RWPE2 (cell line): Measurements from ENCODE around the gene PREPL.

Source experiments
- ATAC-seq: fragments of 200-7000 bp; cut with Tn5 transposase; 3 replicates; pipeline ENCODE4 v1.9.1; 2021; ENCODE audit warnings: low read depth
- DNase-seq: peaks from one replicate; pipeline ENCODE4 v3.0.0-alpha.2; 2020; ENCODE audit warnings: low spot score
- H3K27ac ChIP-seq: fragments of 450-650 bp; 2 replicates; pipeline ENCODE4 v1.5.1; 2017; ENCODE audit warnings: mild to moderate bottlenecking; ENCODE audit not compliant: poor library complexity, severe bottlenecking
- H3K27me3 ChIP-seq: fragments of 250-450 bp; sonication (Bioruptor Pico); 2 replicates; pipeline ENCODE4 v1.5.1; 2021; ENCODE audit warnings: mild to moderate bottlenecking, moderate library complexity; ENCODE audit not compliant: insufficient read depth, poor library complexity, severe bottlenecking
- H3K36me3 ChIP-seq: fragments of 250-450 bp; sonication (Bioruptor Pico); 2 replicates; pipeline ENCODE4 v1.5.1; 2020; ENCODE audit warnings: low read depth, mild to moderate bottlenecking, moderate library complexity
- H3K4me1 ChIP-seq: fragments of 250-450 bp; sonication (Bioruptor Pico); 2 replicates; pipeline ENCODE4 v1.5.1; 2021; ENCODE audit warnings: mild to moderate bottlenecking, moderate library complexity; ENCODE audit not compliant: insufficient read depth, poor library complexity, severe bottlenecking
- H3K4me3 ChIP-seq: fragments of 250-450 bp; sonication (Bioruptor Pico); 2 replicates; pipeline ENCODE4 v1.5.1; 2021; ENCODE audit warnings: mild to moderate bottlenecking, moderate library complexity; ENCODE audit not compliant: severe bottlenecking
- H3K9me3 ChIP-seq: fragments of 250-450 bp; sonication (Bioruptor Pico); 2 replicates; pipeline ENCODE4 v1.5.1; 2021; ENCODE audit warnings: mild to moderate bottlenecking, moderate library complexity; ENCODE audit not compliant: severe bottlenecking
- TF ChIP-seq, protein P1 (sequence below): fragments of 450-650 bp; IDR thresholded peaks from one replicate; pipeline ENCODE4 v1.5.1; 2017; ENCODE audit warnings: mild to moderate bottlenecking, moderate library complexity; ENCODE audit not compliant: poor library complexity, severe bottlenecking

The PREPL gene

GRCh38 chr2:44286119-44286883 is 75.0 kb downstream of the PREPL start:
- H3K9me3 ChIP-seq = no peaks in the 10 kb centered on the region

GRCh38 chr2:44285174-44285573 is 76.1 kb downstream of the PREPL start:
- no peaks in the 10 kb centered on the region for H3K36me3 ChIP-seq
- no peak overlapping the region for H3K4me3 ChIP-seq
- TF ChIP-seq, protein P1, sequence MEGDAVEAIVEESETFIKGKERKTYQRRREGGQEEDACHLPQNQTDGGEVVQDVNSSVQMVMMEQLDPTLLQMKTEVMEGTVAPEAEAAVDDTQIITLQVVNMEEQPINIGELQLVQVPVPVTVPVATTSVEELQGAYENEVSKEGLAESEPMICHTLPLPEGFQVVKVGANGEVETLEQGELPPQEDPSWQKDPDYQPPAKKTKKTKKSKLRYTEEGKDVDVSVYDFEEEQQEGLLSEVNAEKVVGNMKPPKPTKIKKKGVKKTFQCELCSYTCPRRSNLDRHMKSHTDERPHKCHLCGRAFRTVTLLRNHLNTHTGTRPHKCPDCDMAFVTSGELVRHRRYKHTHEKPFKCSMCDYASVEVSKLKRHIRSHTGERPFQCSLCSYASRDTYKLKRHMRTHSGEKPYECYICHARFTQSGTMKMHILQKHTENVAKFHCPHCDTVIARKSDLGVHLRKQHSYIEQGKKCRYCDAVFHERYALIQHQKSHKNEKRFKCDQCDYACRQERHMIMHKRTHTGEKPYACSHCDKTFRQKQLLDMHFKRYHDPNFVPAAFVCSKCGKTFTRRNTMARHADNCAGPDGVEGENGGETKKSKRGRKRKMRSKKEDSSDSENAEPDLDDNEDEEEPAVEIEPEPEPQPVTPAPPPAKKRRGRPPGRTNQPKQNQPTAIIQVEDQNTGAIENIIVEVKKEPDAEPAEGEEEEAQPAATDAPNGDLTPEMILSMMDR = no peak
- H3K4me1 ChIP-seq = no peaks in the 10 kb centered on the region
- DNase-seq (no peak), ATAC-seq (no peak)
- no peaks in the 10 kb centered on the region for H3K27me3 ChIP-seq
- no peaks in the 10 kb centered on the region for H3K9me3 ChIP-seq
- no peak overlapping the region for H3K27ac ChIP-seq

More at GRCh38 chr2:44286119-44286883, 75.0 kb downstream of the PREPL start:
- Histone ChIP-seq H3K27ac (no peak overlapping the region), H3K27me3 (no peaks in the 10 kb centered on the region), H3K36me3 (no peaks in the 10 kb centered on the region), H3K4me1 (peaks cover 4% of the 10 kb centered on the region), H3K4me3 (no peak overlapping the region)
- TF ChIP-seq, protein P1 = no peak
- ATAC-seq (no peak), DNase-seq (no peak)

GRCh38 chr2:44283116-44283666 is 78.1 kb downstream of the PREPL start:
- DNase-seq (no peak), ATAC-seq (no peak)
- Histone ChIP-seq H3K9me3 (no peaks in the 10 kb centered on the region), H3K36me3 (no peaks in the 10 kb centered on the region), H3K27ac (no peak overlapping the region), H3K4me1 (no peaks in the 10 kb centered on the region), H3K27me3 (no peaks in the 10 kb centered on the region), H3K4me3 (no peak overlapping the region)
- TF ChIP-seq, protein P1 = no peak

DNA sequence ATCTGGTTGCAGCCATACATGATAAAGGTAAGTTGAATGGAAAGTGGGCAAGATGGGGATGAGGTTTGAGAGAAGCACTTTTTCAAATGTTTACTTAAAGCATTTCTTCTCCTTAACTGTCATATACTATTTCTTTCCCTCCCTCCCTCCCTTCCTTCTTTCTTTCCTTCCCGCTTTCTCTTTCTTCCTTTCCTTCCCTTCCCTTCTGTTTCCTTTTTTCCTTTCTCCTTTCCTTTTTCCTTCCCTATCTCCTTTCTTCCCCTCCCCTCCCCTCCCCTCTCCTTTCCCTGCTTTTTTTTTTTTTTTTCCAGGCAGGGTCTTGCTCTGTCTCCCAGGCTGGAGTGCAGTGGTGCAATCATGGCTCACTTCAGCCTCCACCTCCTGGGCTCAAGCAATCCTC is 80.4 kb downstream of the PREPL start:
- TF ChIP-seq, protein P1 = no peak
- no peaks in the 10 kb centered on the region for H3K4me1 ChIP-seq
- no peak overlapping the region for H3K27ac ChIP-seq
- H3K36me3 ChIP-seq = no peaks in the 10 kb centered on the region
- no peak for DNase-seq
- H3K4me3 ChIP-seq = no peak overlapping the region
- no peak for ATAC-seq
- no peaks in the 10 kb centered on the region for H3K27me3 ChIP-seq
- H3K9me3 ChIP-seq = no peaks in the 10 kb centered on the region

DNA sequence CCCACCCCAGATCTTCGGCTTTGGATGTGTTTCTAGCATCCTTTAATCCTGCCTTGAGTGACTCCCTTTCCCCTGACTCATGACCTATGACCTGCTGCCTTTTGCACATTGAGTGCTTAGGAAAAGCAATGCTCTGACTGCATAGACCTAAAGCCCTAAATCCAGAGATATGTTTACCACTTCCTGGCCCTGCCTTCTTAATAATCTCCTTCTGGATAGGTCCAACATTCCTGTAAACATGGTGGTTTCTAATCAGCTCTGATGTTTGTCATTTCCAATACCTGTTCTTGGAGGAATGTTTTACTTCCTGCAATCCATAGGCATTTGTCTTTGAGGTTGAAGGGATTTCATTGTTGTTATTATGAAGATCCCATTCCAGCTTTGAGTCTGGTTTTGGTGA is 83.8 kb downstream of the PREPL start:
- Histone ChIP-seq H3K4me3 (no peak overlapping the region), H3K9me3 (no peaks in the 10 kb centered on the region), H3K27me3 (no peaks in the 10 kb centered on the region), H3K36me3 (no peaks in the 10 kb centered on the region), H3K27ac (no peak overlapping the region), H3K4me1 (no peaks in the 10 kb centered on the region)
- DNase-seq = no peak
- TF ChIP-seq, protein P1 = no peak
- no peak for ATAC-seq
